ENCODE measurements around the gene ABHD17A. TPM values are rescaled to one million over a fixed set of nuclear protein-coding genes. Genes with fewer than 3 reads are reported as not detected.
"Not testable (repeated sequence)": the region's sequence is repeated elsewhere in the genome, so short reads cannot be mapped to it uniquely, and the experiment has no call there.

Gene ABHD17A
- total RNA-seq, 2 experiments from 2014 or later: 185 to 194 TPM

- POLR2A ChIA-PET: interaction anchor here (0.5 to 6.9 kb wide), 11 partner anchors 7 to 161 kb away, joined by 3 to 103 read pairs (median 6); no protein-coding TSS in a partner anchor
- H3K36me3 Mint-ChIP-seq: peaks cover 21% of the 10 kb centered on the region
- peak; percentile 45 for DNase-seq
- peak overlapping the region; percentile 99 for H3K27ac Mint-ChIP-seq
- peak overlapping the region; percentile 99 for H3K4me3 Mint-ChIP-seq
- H3K4me1 Mint-ChIP-seq: peaks cover 28% of the 10 kb centered on the region
- no peaks in the 10 kb centered on the region for H3K27me3 Mint-ChIP-seq
- ATAC-seq (ENCODE audit: low read depth): no peak
- no peaks in the 10 kb centered on the region for H3K9me3 Mint-ChIP-seq
These were observed 2.3 kb downstream of the ABHD17A start for GRCh38 chr19:1882786-1883692.

- Mint-ChIP-seq H3K36me3 (peaks cover 21% of the 10 kb centered on the region), H3K27ac (peak overlapping the region; percentile 99), H3K9me3 (no peaks in the 10 kb centered on the region), H3K4me3 (peak overlapping the region; percentile 99), H3K4me1 (peaks cover 24% of the 10 kb centered on the region), H3K27me3 (no peaks in the 10 kb centered on the region)
- ATAC-seq (ENCODE audit: low read depth): peak; percentile 62
- peak; percentile 72 for DNase-seq
- POLR2A ChIA-PET: interaction anchor here (0.5 to 6.9 kb wide), 9 partner anchors 7 to 27 kb away, joined by 3 to 103 read pairs (median 5); no protein-coding TSS in a partner anchor
These were observed 3.1 kb downstream of the ABHD17A start for GRCh38 chr19:1882089-1882785.

GRCh38 chr19:1881393-1882088, 3.8 kb downstream of the ABHD17A start:
- H3K9me3 Mint-ChIP-seq; H3K27me3 Mint-ChIP-seq; ATAC-seq (ENCODE audit: low read depth): not testable (repeated sequence)
- DNase-seq: peak; percentile 47
- peaks cover 21% of the 10 kb centered on the region for H3K36me3 Mint-ChIP-seq
- peaks cover 23% of the 10 kb centered on the region for H3K4me1 Mint-ChIP-seq
- POLR2A ChIA-PET: interaction anchor here (0.9 to 6.9 kb wide), 5 partner anchors 10 to 24 kb away, joined by 3 to 103 read pairs (median 4); no protein-coding TSS in a partner anchor
- H3K27ac Mint-ChIP-seq: peak overlapping the region; percentile 99
- H3K4me3 Mint-ChIP-seq: peak overlapping the region; percentile 99

- Mint-ChIP-seq H3K4me1 (peaks cover 27% of the 10 kb centered on the region), H3K4me3 (peak overlapping the region; percentile 49), H3K27me3 (no peaks in the 10 kb centered on the region), H3K9me3 (no peaks in the 10 kb centered on the region), H3K27ac (peak overlapping the region; percentile 54), H3K36me3 (peaks cover 24% of the 10 kb centered on the region)
- ATAC-seq (ENCODE audit: low read depth) (no peak), DNase-seq (no peak)
- POLR2A ChIA-PET: interaction anchor here (0.6 to 6.9 kb wide), 4 partner anchors 16 to 52 kb away, joined by 3 to 103 read pairs (median 6); no protein-coding TSS in a partner anchor
These were observed 4.5 kb downstream of the ABHD17A start for GRCh38 chr19:1880611-1881392.

GRCh38 chr19:1879982-1880381, 5.3 kb downstream of the ABHD17A start:
- POLR2A ChIA-PET: interaction anchor here (6.9 kb wide), 1 partner anchor 16 kb away, joined by 103 read pairs; no protein-coding TSS in a partner anchor
- H3K9me3 Mint-ChIP-seq, H3K4me3 Mint-ChIP-seq: not testable (repeated sequence)

GRCh38 chr19:1878583-1878982, 6.7 kb downstream of the ABHD17A start:
- H3K9me3 Mint-ChIP-seq; ATAC-seq (ENCODE audit: low read depth); POLR2A ChIA-PET; H3K4me3 Mint-ChIP-seq; DNase-seq; H3K27me3 Mint-ChIP-seq; H3K27ac Mint-ChIP-seq: not testable (repeated sequence)
- Mint-ChIP-seq H3K4me1 (peaks cover 32% of the 10 kb centered on the region), H3K36me3 (peaks cover 21% of the 10 kb centered on the region)

More at GRCh38 chr19:1879982-1880381, 5.3 kb downstream of the ABHD17A start:
- not testable (repeated sequence) for DNase-seq; ATAC-seq (ENCODE audit: low read depth); H3K27ac Mint-ChIP-seq; H3K27me3 Mint-ChIP-seq
- Mint-ChIP-seq H3K4me1 (peaks cover 27% of the 10 kb centered on the region), H3K36me3 (peaks cover 24% of the 10 kb centered on the region)

- not testable (repeated sequence) for H3K27ac Mint-ChIP-seq; H3K27me3 Mint-ChIP-seq; H3K4me3 Mint-ChIP-seq; DNase-seq; H3K9me3 Mint-ChIP-seq; ATAC-seq (ENCODE audit: low read depth)
- POLR2A ChIA-PET: interaction anchor here (1.5 to 3.0 kb wide), 4 partner anchors 7 to 175 kb away, joined by 4 to 67 read pairs (median 26); partner anchors contain the start of gene ABHD17A
- peaks cover 11% of the 10 kb centered on the region for H3K36me3 Mint-ChIP-seq
- peaks cover 21% of the 10 kb centered on the region for H3K4me1 Mint-ChIP-seq
These were observed 8.0 kb downstream of the ABHD17A start for GRCh38 chr19:1877280-1877660.

- H3K9me3 Mint-ChIP-seq: not testable (repeated sequence)
- H3K4me1 Mint-ChIP-seq: peaks cover 18% of the 10 kb centered on the region
These were observed 8.6 kb downstream of the ABHD17A start for GRCh38 chr19:1876496-1877279.

GRCh38 chr19:1875646-1876495, 9.4 kb downstream of the ABHD17A start:
- peak overlapping the region; percentile 99 for H3K27ac Mint-ChIP-seq
- POLR2A ChIA-PET: interaction anchor here (0.6 to 3.0 kb wide), 15 partner anchors 9 to 208 kb away, joined by 3 to 67 read pairs (median 6); partner anchors contain the start of gene ABHD17A
- no peaks in the 10 kb centered on the region for H3K9me3 Mint-ChIP-seq
- DNase-seq: peak; percentile 97
- ATAC-seq (ENCODE audit: low read depth): peak; percentile 84
- H3K36me3 Mint-ChIP-seq: peaks cover 11% of the 10 kb centered on the region
- H3K4me1 Mint-ChIP-seq: peaks cover 18% of the 10 kb centered on the region
- peak overlapping the region; percentile 99 for H3K4me3 Mint-ChIP-seq
- no peaks in the 10 kb centered on the region for H3K27me3 Mint-ChIP-seq

More at GRCh38 chr19:1876496-1877279, 8.6 kb downstream of the ABHD17A start:
- POLR2A ChIA-PET: interaction anchor here (0.7 to 3.0 kb wide), 7 partner anchors 8 to 175 kb away, joined by 4 to 67 read pairs (median 11); partner anchors contain the start of gene ABHD17A
- ATAC-seq (ENCODE audit: low read depth): peak; percentile 4
- DNase-seq, H3K27me3 Mint-ChIP-seq: not testable (repeated sequence)
- Mint-ChIP-seq H3K4me3 (peak overlapping the region; percentile 99), H3K36me3 (peaks cover 11% of the 10 kb centered on the region), H3K27ac (peak overlapping the region; percentile 99)

- not testable (repeated sequence) for H3K9me3 Mint-ChIP-seq, H3K27me3 Mint-ChIP-seq, DNase-seq
- Mint-ChIP-seq H3K27ac (peak overlapping the region; percentile 99), H3K36me3 (peaks cover 13% of the 10 kb centered on the region), H3K4me1 (peaks cover 18% of the 10 kb centered on the region), H3K4me3 (peak overlapping the region; percentile 99)
- ATAC-seq (ENCODE audit: low read depth): peak; percentile 5
- POLR2A ChIA-PET: interaction anchor here (0.6 to 3.0 kb wide), 13 partner anchors 9 to 209 kb away, joined by 3 to 67 read pairs (median 4); partner anchors contain the start of gene ABHD17A
These were observed 10.0 kb downstream of the ABHD17A start for GRCh38 chr19:1875265-1875645.

Data from activated naive CD8-positive, alpha-beta T cell treated with anti-CD3 and anti-CD28 coated beads, Interleukin-2, amount 10 ng/mL, durations not matched to agents 7 days and 5 days (primary cell).